Measurements from ENCODE around the gene IMMP2L.

DNA sequence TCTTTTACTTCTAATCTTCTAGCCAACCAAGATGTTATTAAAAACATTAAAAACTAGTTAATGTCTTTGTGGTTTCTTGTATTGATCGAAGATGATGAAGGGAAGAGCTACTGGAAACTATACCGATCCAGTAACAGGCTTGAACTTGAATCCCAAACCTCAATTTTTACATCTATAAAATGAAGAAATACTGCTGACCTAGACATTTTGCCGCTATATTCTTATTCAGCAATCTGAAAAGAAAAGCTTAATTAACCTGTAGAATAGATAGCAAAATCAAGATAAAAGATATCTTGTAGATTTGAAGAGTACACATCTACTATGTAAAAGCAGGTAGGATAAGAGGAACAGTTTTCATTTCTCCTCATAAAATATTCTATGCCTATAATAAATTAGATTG is 797.4 kb downstream of the IMMP2L start:
- TF ChIP-seq, protein P1, sequence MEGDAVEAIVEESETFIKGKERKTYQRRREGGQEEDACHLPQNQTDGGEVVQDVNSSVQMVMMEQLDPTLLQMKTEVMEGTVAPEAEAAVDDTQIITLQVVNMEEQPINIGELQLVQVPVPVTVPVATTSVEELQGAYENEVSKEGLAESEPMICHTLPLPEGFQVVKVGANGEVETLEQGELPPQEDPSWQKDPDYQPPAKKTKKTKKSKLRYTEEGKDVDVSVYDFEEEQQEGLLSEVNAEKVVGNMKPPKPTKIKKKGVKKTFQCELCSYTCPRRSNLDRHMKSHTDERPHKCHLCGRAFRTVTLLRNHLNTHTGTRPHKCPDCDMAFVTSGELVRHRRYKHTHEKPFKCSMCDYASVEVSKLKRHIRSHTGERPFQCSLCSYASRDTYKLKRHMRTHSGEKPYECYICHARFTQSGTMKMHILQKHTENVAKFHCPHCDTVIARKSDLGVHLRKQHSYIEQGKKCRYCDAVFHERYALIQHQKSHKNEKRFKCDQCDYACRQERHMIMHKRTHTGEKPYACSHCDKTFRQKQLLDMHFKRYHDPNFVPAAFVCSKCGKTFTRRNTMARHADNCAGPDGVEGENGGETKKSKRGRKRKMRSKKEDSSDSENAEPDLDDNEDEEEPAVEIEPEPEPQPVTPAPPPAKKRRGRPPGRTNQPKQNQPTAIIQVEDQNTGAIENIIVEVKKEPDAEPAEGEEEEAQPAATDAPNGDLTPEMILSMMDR (optimal IDR thresholded peaks at IDR 0.05 in 1 of 3, IDR thresholded peaks at IDR 0.05 in 1 of 3, conservative IDR thresholded peaks at IDR 0.05 in 1 of 3; ENCODE audit: extremely low read depth in 1 of 3, insufficient read depth in 2 of 3, low read length in 3 of 3), result no peak
- TF ChIP-seq EZH2 (IDR thresholded peaks at IDR 0.05; ENCODE audit: low read length), result no peak

Data from keratinocyte (primary cell).